Stimulated activated CD8-positive, alpha-beta memory T cell treated with anti-CD3 and anti-CD28 coated beads, Interleukin-12 subunit alpha, Interleukin-12 subunit beta, amount 100 ng/mL, for 1 hour (primary cell): ENCODE measurements around the gene TBX21.

Source experiments
- DNase-seq: peaks from one replicate; pipeline ENCODE4 v3.0.0-alpha.2; 2020; ENCODE audit warnings: low read depth

TBX21 gene

GRCh38 chr17:47713980-47714700 lies 18.9 kb upstream of the TBX21 start:
- DNase-seq: no peak

GRCh38 chr17:47714773-47715396 lies 18.2 kb upstream of the TBX21 start:
- DNase-seq: no peak

- DNase-seq: no peak
These were observed 17.2 kb upstream of the TBX21 start for GRCh38 chr17:47715669-47716325.

GRCh38 chr17:47716375-47716774 lies 16.7 kb upstream of the TBX21 start:
- DNase-seq: no peak

- no peak for DNase-seq
These were observed 15.8 kb upstream of the TBX21 start for GRCh38 chr17:47717261-47717697.

- no peak for DNase-seq
These were observed 14.9 kb upstream of the TBX21 start for GRCh38 chr17:47717979-47718621.

GRCh38 chr17:47718634-47719405 lies 14.2 kb upstream of the TBX21 start:
- no peak for DNase-seq

GRCh38 chr17:47719411-47720152 lies 13.5 kb upstream of the TBX21 start:
- no peak for DNase-seq

GRCh38 chr17:47720196-47720595 lies 12.8 kb upstream of the TBX21 start:
- no peak for DNase-seq

- DNase-seq: peak; percentile 83
These were observed 12.1 kb upstream of the TBX21 start for GRCh38 chr17:47720754-47721533.

GRCh38 chr17:47721725-47722124 lies 11.3 kb upstream of the TBX21 start:
- no peak for DNase-seq

GRCh38 chr17:47724705-47725104 lies 8.3 kb upstream of the TBX21 start:
- no peak for DNase-seq

GRCh38 chr17:47725446-47726111 lies 7.5 kb upstream of the TBX21 start:
- DNase-seq: no peak

GRCh38 chr17:47726796-47727703 lies 6.0 kb upstream of the TBX21 start:
- DNase-seq: no peak

GRCh38 chr17:47727704-47728036 lies 5.4 kb upstream of the TBX21 start:
- DNase-seq: no peak

GRCh38 chr17:47728214-47728877 lies 4.7 kb upstream of the TBX21 start:
- no peak for DNase-seq

GRCh38 chr17:47729476-47729875 lies 3.6 kb upstream of the TBX21 start:
- DNase-seq: no peak

GRCh38 chr17:47730681-47731080 lies 2.4 kb upstream of the TBX21 start:
- DNase-seq: no peak
